Medulla oblongata (tissue), 1 donor: ENCODE data around the gene MAP1LC3B.

ENCODE experiments used
- DNase-seq: peaks from one replicate; pipeline ENCODE4 v3.0.0-alpha.2; 2015; ENCODE audit errors: extremely low spot score

MAP1LC3B gene

DNA sequence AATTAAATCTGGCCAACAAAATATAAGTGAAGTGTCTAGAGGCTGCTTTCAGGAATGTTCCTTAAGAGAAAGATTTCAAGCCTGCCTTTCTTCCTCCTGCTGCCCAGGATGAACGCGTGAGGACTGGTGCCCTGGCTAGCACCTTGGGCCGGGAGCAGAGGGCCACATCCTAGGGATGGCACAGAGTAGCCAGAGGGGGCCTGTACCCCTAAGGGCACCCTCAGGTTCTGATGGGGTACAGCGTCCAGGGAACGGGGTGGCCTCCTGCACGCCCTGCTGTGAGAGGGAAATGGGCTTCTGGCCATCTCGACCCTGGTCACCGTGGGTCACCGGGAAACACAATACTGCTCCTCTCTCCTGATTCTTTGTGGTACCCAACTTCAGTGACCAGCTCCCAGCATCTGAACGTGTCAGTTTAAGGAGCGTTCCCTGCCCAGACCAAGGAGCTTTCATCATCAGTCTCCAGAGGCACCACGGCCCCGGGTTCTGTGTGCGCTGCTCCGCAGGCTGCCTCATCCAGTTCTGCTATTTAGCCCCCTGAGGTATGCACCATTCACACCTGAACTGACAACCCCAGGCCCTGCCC is 40.3 kb downstream of the MAP1LC3B start:
- DNase-seq = no peak

DNA sequence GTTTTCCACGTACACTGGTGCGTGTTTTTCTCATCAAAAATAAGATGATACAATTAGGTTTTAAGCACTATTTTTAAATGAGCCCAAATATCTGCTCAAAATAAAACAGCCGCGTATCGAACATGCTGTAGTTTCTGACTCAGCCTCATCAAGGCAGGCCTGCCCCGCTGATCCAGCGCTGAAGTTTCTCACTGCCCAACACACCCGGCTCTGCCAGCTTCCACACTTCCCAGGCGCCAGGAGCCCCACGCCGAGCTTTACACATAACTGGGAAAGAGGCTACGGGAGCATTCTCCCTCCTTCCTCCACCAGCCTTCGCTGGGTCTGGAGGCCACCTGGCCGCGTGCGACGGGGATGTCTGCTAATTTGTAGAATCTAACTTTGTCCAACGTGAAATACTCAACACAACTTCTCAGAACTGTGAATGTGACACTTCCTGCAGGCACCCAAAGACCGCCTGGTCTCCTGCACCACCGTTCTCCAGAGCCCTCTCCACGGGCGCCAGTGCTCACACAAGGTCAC is 42.1 kb downstream of the MAP1LC3B start:
- no peak for DNase-seq

DNA sequence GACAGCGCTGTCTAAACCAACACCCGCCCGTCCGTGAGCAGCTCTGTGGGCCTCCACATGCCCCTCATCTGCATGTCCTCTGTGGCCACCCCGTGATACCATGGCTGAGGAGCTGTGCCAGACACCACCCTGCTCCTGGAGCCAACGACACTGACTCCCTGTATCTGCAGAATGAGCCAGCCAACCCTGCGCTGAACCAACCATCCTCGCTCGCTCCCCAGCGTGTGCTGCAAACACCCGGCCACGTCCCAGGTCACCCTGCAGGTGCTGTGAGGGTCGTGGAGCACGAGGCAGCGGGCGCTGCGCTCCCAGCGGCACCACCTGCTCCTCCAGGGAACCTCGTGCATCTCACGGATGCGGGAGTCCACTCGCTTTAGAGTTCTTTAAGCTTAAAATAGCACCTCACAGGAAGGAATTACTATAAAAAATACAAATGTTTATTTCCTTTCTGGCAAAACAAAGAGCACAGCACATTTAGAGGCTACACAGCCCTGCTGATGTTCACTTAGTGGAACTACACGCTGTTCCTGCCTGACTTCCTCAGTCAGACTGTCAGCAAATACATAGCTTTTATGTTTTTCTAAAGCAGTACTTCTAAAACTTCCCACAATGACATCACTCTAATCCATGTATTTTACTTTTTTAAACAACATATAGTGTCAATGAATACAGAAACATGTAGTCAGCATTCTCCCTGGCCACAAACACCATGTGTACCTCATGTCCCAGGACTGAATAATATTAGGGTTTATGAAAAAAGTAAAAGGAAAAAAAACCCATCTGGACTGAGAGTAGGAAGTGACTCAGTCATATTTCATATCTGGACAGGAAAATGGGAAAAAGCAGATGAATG is 43.5 kb downstream of the MAP1LC3B start:
- no peak for DNase-seq

DNA sequence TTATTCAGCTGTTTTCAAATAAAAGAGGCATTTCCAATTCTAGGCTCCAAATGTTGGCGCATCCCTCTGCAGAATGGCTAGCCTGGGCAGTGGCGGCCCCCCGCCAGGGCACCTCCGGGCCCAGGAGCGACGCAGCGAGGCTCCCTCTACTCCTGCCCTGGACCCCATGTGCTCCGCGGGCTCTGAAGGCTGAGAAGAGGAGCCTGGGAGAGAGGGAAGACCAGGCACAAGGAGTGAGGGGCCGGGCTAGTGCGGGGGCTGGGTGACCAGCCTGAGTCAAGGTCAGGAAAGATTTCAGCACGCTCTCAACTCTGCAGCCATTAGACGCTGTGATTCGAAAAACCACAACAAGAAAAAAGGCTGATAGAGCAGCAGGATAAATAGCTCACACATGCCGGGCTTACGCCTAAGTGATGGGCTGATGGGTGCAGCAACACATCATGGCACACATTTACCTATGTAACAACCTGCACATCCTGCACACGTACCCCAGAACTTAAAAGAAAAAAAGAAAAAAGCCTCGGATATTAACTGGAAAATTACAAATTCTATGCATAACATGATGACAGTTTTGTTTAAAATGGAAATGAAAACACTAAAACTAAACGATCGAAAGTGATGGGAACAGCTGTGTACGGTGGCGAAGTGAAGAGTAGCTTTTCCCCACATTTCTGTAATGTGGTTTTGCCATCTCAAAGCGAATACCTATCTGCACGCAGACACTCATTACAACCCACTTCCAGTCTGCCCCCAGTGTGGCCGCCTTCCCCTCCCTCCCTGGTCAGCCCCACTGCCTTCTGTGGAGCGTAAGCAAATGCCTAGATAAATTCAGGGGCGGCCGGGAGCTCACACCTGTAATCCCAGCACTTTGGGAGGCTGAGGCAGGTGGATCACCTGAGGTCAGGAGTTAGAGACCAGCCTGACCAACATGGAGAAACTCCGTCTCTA is 44.4 kb downstream of the MAP1LC3B start:
- DNase-seq = no peak

DNA sequence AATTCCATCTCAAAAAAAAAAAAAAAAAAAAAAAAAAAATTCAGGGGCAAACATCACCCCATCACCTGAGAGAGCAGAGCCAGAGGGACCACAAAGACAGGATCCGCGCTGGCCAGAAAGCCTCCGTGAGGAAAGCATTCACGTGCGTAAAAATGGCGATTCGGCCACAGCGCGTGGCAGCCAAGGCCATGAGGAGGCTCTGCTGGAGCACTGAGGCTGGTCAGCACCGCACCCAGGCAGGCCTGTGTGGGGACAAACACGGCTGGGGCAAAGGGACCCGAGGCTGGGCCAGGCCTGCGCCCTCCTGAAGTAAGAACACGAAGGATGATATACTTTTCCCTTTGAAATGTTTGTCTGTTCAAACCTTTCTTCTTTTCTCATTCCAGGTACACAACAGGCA is 45.2 kb downstream of the MAP1LC3B start:
- DNase-seq = no peak

DNA sequence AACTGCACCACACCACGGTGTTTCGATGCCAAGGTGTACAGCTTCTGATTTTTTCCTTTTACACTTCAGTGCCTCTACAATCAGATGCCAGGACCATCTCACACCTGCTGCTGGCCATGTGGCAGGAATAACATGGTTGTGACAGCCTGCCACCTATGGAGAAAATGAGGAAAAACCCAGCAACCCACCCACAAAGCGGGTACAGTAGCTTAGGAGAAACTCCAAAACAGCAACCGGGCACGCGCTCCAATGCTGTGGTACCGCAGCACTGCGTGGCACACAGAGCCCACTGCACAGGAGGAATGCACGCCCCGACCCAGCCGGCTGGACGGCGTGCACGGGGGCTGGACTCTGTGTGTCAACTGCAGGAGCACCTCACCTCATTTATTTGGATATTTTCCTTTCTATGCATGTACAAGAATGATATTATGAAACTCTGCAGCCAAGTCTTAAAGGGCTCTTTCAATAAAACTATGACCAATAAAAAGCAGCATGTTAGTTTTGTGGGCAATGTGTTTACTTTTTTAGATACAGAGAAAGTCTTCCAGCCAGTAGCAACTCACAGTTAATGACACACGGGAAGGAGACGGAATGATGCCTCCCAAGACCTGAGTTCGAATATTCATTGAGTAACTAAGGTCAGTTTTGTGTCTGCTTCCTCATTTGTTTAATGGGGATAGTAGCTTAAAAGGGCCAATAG is 45.9 kb downstream of the MAP1LC3B start:
- no peak for DNase-seq

DNA sequence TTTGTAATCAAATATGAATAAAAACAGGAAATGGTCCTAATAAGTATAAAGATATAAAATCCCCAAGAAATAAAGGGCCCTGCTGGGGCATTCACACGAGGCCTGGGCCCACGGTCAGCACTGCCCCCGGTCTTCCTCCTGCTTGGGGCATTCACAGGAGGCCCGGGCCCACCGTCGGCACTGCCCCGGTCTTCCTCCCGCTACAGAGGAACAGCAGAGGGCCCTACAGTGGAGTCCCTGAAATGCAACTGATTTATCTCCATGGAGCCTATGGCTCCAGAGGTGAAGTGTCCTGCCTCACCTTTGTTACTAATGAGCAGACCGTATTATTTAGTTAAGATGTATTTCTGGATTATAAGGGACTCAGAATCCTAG is 46.5 kb downstream of the MAP1LC3B start:
- no peak for DNase-seq

DNA sequence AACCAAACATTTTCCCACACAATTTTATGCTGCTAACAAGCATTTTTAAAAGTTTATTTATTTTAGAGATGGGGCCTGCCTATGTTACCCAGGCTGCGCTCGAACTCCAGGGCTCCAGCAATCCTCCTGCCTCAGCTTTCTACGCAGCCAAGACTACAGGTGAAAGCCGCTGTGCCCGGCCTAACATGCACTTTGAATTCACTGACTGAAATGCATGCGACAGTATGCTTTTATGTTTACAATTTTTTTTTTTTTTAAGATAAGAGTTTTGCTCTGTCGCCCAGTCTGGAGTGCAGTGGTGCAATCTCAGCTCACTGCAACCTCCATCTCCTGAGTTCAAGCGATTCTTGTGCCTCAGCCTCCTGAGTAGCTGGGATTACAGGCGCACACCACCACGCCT is 47.8 kb downstream of the MAP1LC3B start:
- DNase-seq = no peak

DNA sequence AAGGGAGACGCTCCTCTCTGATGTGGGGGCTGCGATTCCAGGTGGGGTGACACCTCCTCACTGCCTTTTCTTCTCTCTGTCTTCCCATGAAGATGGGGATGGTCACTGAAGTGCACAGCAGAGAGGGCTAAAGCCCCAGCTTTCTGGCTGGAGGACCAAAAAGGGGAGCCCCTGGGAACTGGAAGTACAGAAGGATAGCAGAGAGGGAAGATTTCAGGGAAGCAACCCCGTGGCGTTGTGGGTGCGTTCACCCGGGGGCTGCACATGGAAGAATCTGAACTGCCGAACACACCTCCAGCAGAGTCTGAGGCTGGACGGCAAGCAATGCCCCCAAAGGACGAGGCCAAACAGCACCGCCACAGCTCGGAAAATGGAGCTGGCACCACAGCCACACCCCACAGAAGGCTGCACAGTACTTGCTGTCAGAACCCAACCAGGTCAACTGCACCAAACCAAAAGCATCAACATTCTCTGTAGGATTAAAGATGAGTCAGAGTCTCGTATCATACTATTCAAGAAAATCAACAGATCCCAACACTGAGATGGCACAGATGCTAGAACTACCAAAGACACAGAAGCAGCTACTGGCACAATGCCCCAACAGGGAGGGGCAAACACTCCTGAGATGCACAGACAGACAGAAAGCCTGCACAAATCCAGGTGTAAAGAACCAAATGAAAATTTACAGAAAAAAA is 49.9 kb downstream of the MAP1LC3B start:
- DNase-seq = no peak

DNA sequence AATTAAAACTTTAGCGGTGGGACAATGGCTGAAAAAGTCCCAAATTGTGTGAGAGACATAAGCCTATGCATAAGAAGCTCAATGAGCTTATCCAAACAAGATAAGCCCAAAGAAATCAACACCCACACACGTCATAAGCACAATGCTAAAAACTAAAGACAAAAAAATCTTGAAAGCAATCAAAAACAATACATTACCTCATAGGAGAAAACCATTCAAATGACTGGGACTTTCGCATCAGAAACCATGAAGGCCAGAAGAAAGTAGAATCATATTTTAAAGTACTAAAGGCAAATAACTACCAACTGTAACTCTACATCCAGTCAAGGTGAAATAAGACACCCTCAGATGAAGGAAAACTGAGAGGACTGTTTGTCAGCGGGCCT is 50.4 kb downstream of the MAP1LC3B start:
- DNase-seq = no peak

DNA sequence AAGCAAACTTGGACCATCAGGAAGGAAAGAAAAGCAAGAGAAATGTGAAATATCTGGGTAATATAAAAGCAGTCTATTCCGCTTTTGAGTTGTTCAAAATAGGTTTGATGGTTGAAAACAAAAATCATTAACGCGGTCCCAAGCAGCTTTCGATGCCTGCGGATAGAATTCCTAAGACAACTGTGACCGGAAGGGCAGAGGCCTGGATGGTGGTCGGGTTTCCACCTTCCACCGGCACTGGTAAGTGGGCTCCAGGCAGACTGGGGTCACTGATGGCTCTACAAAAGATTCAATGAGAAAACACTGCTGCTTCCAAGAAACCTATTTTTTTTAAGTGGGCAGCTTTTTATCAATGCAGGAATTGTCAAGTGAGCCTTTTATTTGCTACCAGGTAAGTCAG is 50.9 kb downstream of the MAP1LC3B start:
- no peak for DNase-seq

DNA sequence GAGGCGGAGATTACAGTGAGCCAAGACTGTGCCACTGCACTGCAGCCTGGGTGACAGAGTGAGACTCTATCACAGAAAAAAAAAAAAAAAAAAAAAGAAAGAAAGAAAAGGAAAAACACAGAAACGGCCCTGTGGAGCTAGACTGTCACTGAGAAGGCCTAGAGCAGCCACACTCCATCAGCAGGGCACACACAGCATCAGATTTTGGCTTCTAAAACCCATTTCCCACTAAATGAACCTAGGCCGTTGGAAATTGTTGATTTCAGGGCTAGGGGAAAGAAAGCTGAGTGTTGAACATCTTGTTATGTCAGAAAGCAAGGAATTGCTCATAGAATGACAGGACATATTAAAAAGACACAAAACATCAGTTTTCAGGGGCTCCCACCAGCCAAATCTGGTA is 51.8 kb downstream of the MAP1LC3B start:
- DNase-seq = no peak

DNA sequence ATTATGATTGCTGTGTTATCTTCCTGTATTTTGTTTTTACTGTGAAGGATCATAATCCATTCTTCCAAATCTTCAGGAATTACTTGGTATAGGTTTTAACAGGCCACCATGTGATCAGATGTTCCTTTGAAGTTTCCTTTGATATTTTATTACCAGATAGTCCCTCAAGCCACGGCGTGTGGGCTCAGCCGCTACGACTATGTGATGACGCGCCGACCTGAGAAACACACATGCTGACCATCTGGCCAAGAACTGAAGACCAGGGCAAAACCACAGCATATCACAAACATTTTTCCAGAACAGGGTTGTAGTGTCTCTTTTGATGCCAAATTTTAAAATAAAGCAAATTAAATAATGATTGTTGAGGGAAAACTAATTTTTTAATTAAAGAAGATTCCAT is 53.4 kb downstream of the MAP1LC3B start:
- no peak for DNase-seq

DNA sequence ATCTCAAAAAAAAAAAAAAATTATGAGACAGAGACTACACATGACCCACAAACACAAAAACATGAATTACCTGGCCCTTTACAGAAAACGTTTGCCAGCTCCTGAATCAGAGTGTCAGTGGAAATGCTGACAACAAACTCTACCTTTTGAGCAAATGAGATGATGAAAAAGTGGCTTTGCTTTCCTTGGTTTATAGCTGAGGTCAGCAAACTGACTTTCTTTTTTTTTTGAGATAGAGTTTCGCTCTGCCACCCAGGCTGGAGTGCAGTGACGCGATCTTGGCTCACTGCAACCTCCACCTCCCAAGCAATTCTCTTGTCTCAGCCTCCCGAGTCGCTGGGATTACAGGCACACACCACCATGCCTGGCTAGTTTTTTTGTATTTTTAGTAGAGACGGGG is 54.3 kb downstream of the MAP1LC3B start:
- no peak for DNase-seq

DNA sequence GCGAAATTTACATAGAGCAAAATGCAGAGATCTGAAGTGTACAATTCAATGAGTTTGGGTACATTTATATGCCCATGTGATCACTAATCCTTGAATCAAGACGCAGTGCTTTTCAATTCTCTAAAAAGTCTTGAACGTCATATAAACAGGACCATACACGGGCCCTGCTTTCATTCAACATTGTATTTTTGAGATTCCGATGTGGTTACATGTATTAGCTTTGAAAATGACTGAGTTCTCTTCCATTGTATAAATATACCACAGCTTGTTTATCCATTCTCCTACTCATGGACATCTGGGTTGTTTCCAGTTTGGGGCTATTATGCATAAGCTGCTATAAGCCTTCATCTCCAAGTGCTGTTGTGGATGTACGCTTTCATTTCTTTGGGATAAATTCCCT is 55.2 kb downstream of the MAP1LC3B start:
- DNase-seq = no peak

DNA sequence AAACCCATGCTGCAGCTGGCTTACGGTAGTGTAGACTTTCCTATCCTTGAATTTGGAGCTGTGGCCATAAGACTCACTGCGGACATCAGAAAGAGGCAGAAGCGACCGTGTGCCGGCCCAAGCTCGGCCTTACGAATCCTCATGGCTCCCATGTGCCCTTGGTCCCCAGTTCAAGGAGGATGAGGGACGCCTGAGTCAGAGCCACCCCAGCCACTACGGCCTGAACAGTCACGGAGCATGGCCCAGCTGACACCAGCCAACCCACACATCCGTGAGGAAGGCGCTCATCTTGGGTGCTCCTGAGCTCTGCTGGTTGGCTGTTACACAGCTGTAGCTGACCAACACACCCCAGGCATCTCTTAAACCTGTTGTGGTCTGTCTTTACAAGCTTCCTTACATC is 56.7 kb downstream of the MAP1LC3B start:
- DNase-seq = no peak

DNA sequence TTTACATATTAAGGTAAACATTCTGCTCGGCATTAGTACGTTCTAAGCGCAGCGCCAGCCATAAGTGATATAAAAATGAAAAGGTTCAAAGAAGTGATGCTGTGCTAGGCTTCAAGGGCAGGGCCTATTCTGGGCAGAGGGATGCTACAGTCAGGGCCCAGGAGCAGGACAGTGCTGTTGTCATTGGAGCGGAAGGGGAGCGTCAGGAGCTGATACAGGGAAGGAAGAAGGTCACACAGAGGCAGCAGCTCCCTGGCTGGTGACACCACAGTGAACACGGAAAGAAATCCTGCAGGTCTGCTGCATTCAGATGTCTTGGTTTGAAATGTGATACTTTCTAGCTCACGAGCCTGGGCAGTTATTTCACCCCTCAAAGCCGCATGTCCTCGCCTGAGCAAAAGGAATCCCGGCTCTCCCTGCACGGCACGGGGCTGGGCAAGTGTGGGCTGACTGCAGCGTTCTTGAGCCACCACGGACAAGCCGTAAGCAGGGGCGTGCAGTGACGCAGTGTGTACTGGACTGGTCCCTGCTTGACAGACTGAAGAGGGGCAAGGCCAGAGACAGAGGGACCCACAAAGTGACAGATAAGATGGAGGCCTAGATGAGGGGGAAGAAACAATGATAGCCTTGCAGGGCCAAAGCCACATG is 59.6 kb downstream of the MAP1LC3B start:
- no peak for DNase-seq

DNA sequence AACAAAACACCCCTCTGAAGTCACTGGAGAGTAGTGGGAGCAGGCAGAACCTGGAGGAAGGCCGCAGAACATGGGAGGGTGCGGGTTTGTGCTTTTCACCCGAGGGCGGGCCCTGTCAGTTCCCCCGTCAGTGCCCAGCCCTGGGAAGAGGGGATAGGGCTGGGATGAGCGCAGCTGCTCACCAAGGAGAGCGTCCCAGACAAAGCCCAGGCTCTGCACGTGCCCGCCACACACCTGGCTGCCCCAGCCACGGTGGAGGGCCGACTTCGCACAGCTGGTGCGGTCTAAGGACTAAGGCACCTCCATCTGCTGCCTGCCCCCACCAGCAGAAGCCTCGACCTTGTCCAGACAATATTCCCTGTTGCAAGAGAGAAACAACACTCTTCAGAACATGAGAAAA is 61.2 kb downstream of the MAP1LC3B start:
- DNase-seq = no peak
